Stimulated activated CD8-positive, alpha-beta memory T cell treated with anti-CD3 and anti-CD28 coated beads, Interleukin-7, amount 100 ng/mL, for 48 hours (primary cell): Measurements from ENCODE around the gene AUP1.
A peak's percentile ranks its signal among the peaks of the same experiment; 100 is the strongest.

Experiments used
- DNase-seq, 2 donors: peaks; one replicate each; pipeline ENCODE4 v3.0.0-alpha.2; 2020; ENCODE audit warnings: low read depth in 1 of 2; ENCODE audit errors: extremely low read depth in 1 of 2

Gene AUP1

DNA sequence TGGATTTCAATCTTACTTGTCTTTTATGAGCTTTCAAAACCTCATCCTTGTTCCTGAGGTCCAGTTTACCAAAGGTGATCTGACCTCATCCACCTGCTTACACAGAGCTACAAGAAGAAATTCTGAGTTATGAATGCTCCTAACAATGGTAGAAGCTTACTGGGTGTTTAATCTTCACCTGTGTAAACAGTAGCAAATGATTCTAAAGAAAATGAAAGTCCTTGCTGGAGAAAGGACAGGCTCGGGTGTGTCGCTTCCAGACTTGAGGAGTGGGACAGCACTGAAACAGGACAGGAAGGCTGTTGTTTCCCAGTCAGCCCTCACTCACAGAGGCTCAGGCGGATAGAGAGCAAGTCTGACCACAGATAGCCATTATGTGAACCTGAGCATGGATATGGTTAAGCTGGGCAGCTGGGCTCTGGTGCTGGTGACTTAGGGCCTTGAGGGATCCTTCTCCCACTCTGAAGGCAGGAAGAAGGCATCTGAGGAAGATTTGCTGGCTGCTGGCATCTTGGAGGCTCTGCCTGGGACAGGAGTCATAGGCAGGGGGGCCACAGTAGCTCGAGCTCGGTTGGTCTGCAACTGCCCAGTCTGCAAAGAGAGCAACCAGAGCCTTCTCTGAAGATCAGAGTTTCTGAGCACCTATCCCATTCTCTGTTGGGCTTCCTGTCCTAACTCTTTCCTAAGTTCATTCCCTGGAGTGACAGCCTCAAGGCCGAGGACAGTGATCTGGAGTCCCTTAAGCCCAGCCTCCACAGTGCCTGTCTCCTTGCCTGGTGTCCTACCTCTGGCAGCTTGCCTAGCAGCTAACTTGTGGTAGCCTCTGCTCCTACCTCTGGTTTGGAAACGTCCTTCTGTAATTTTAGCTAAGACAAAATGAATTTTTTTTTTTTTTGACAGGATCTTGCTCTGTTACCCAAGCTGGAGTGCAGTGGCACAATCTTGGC, 29.1 kb upstream of the AUP1 start:
- DNase-seq: no peak

DNA sequence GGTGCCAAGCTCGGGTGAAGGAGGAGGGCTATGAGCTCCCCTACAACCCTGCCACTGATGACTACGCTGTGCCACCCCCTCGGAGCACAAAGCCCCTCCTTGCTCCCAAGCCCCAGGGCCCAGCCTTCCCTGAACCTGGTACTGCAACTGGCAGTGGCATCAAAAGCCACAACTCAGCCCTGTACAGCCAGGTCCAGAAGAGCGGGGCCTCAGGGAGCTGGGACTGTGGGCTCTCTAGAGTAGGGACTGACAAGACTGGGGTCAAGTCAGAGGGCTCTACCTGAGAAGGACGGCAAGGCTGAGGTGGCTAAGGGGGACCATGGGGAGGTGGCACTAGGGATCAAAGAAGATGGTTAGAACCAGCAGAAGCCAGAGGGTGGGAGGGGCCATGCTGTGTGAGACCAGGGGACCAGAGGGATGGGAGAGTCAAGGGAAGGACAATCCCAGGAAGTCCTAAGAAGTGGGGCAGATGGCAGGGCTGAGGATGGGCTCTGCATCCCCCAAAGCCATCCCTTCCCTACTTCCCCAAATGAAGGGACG, 27.4 kb upstream of the AUP1 start:
- DNase-seq: no peak

DNA sequence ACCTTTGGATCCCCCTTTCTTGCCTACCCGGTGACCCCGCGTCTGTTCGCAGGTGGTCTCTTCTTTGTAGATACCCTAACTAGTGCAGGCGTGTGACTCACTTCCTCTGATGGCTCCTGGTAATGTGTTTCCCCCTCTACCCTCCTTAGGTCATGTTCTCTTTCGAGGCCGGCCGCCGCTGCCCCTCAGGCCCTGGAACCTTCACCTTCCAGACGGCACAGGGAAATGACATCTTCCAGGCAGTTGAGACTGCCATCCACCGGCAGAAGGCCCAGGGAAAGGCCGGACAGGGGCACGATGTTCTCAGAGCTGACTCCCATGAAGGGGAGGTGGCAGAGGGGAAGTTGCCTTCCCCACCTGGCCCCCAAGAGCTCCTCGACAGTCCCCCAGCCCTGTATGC, 26.7 kb upstream of the AUP1 start:
- no peak for DNase-seq

DNA sequence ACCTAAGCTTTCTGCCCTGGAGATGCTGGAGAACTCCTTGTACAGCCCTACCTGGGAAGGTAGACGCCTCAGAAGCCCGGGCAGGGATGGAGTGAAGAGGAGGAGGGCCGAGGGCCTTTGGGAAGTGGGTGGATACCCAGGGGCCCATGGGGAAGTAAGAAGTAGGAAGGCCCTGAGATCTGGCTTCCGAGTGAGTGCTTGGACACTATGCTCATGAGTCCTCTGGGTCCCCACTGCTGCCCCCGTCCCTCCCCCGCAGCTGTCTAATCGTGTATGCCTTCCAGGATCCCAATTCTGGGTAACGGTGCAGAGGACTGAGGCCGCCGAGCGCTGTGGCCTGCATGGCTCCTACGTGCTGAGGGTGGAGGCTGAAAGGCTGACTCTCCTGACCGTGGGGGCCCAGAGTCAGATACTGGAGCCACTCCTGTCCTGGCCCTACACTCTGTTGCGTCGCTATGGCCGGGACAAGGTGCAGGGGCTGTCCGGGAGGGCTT, 26.2 kb upstream of the AUP1 start:
- DNase-seq: no peak

DNA sequence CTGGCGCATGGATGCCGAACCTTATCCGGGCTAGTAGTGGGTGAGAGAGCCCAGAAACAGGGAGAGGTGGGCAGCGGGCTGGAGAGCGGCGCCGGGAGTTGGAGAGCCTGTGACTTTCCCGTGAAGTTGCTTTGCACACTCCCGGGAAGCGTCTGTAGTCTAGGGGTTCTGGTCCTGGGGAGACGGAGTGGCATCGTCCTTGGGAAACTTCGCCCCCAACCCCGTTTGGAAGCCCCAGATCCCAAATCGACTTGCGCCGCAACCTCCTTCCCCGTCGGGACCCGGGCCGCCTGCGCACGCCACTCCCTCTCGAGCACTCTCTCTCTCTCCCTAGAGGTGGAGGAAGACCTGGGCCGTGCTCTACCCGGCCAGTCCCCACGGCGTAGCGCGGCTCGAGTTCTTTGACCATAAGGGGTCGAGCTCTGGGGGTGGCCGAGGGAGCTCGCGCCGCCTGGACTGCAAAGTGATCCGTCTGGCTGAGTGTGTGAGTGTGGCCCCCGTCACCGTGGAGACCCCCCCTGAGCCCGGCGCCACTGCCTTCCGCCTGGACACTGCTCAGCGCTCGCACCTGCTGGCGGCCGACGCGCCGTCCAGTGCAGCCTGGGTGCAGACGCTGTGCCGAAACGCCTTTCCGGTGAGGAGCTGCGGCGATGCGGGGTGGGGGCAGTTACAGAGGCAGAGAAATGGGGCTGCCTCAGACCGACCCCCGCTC, 25.5 kb upstream of the AUP1 start:
- DNase-seq: no peak

DNA sequence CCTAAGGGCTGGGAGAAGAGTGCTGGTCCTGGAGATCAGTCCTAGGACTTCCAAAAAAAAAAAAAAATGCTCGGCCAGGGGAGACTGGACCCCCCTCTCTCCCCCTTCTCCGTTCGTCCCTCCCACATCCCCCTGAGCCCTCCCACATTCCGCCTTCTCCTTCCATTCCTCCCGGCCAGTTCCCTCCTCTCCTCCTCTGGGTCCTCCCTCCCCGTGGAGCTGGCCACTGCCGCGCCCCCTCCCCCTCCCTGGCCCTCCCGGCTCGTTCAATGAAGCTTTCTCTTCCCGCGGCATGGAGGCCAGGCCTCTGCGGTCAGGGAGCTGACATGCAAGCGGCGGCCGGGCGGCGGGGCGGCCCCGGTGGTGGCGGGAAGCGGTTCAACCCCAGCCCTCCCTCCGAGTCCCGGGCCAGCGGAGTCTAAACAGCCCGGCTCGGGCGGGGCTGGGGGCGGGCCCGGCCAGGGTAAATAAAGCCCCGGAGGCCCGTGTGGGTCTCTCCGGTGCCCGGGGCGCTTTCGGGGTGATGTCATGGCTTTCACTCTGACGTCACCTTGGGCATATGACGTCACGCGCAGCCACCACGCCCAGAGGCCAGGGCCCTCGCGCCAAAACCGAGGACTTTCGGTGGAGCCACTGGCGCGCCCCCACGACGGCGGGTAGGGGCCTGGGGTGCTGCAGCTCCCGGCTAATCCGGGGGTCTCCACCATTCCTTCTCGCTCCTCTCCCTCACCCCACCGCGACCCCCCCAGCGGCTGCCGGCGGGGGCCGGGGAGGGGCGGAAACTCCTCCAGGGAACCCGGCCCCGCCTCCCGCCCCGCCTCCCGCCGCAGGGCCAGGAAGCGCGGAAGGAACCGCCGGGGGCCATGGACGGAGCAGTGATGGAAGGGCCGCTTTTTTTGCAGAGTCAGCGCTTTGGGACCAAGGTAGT, 24.6 kb upstream of the AUP1 start, which contains the start of the genes DOK1 and LOXL3:
TSS of gene DOK1 (plus strand) at position 829 of the 928 bp plus-strand sequence. CDS start at position 864, 35 bp downstream.
TSS of gene LOXL3 (minus strand) at position 51 of the 928 bp plus-strand sequence. CDS start 1,308 bp downstream, outside the sequence.
- peak; percentile 60 to 77 for DNase-seq

DNA sequence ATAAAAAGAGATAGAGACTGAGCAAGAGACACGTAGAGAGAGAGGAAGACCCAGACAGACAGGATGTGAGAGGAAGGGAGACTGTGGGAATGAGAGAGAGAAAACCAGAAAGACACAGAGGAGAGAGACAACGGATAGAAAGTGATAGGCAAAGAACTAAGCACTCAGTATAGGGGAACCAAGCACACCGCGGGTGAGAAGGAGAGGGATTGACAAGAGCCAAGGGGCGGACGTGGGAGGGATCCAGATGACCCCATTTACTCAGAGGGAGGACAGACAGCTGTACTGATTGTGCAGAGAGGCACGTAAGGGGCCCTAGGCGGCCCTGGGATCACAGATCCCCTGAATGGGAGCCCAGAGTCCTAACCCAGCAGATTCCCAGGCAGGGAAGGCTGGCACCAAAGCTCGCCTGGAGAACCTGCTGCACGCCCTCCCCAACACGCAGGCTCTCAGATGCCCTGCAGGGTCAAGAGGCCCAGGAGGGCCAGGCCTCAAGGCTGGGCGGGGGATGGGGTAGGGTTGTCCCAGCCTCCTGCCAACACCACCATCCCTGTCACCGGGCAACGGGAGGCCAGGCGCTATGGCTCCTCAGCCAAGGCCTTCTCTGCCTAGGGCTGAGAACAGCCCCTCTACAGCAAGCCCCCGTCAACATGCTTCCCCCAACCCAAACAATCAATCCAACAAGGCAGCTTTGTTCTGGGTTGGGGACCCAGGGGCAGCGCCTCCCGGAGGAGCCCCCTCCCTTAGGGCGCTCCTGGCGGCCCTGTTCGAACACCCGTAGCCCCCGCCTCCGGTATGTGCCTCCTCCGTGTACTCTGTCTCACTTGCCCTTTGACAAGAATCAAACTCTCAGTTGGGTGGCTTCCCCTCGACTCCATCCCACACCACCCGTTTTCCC, 23.7 kb upstream of the AUP1 start:
- no peak for DNase-seq

DNA sequence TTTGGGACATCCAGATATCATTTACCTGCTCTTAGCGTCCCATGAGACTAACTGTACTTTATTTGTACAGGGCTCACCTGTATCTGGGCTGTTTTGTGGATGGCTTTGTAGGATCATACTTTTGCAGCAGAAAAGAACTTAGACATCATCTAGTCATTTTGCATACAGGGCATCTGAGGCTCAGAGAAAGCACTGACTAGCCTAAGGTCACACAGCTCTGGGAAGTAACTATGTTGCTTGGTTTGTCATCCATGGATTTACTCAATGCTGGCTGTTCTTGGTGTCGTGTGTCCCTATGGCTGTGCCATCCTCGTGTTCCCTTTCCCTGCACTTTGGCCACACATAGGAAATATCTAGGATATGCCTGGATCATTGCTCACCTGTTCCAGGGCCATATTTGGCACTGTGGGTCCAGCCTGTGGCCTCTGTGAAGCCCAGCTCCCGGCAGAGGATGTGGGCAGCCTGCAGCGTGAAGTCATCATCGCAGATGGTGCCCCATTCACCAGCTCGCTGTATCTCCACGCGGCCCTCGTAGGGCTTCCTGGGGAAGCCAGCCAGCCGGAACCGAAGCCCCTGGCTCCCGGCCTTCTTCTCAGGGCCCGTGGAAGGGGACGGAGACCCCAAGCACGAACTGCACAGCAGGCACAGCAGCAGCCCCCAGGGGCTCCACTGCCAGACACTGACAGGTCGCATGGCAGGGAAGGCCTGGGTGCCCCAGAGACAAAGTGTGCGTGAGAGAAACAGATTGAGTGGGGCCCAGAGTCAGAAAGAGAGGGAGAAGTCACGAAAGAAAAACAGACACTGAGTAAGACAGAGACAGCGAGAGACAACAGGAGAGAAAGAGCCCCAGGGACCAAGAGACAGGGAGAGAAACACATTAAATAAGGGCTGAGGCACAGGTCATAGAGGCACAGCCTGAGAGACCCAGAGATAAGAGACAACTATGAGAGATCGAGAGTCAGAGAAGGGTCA, 22.7 kb upstream of the AUP1 start:
- no peak for DNase-seq

DNA sequence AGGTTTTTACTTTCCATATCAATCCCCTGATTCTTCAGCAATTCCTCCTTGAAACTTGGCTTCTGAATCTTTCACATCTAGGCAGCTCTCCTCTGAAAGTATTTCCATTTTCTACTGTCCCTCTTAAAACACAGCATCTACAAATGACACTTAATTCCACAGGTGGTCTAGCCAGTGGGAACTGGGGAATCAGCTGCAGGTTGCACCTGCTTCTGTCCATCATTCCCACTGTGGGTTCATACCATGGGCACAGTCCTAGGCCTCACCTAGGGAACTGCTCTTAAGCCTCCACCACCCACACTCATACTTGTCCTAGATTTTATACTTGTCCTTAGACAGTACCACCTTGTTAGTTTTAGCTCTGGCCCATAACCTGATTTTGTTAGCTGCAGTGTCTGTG, 22.0 kb upstream of the AUP1 start:
- DNase-seq: no peak

DNA sequence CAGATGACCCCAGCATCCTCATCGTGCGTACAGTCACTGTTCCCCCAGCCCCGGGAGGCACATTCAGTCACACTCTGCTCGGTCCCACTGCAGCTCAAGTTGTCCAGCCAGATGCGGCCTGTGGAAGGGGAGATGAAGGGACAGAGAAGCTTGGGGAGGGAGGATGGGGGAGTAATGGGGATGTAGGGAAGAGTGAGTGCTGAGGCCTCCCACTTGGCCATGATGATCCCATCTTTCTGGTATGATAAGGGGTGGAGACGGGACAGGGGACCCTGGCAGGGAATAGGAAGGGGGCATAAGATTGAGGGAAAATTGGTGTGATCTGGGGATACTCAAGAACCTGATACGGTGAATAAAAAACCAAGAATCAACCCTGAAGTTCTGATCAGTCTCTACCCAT, 20.7 kb upstream of the AUP1 start:
- no peak for DNase-seq

DNA sequence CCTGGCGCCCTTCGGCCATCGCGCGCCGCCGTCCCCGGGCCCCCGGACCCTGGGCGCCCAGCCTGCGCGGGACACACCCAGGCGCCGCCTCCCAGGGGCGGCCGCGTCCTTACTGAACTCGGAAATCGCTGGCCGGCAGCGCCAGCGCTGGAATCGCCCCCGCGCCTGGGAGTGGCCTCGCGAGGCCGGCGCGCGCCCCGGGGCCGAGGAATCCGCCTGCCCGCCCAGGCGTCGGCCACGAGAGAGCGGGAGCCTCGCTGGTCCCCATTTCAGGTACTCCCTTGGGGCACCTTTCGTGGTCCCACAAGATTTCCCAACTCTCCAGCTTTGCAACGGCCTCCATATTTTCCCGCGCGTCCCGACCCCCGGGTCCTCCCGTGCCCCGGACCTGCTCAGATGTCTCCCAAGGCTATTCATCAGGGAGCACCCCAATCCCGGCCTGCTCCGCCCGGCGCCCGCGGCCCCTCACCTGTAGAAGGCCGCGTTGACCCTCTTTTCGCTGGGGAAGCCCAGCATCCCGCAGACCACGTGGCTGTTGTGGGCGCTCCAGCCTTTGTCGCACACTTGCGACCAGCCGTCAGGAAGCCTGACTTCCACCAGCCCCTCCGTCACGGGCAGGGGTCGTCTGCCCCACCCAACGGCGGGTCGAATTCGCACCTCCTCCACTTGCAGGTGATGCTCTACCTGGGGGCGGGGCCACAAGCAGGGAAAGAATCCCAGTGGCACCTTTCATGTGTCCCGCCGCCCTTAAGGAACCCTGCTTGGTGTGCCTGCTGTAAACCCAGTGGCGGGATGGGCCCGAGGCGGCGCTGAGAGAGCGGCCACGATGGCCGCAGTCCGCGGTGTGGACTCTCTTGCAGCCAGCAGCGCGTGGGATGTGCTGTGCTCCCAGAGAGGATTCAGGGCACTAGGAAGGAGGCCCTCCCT, 19.7 kb upstream of the AUP1 start:
- no peak for DNase-seq

DNA sequence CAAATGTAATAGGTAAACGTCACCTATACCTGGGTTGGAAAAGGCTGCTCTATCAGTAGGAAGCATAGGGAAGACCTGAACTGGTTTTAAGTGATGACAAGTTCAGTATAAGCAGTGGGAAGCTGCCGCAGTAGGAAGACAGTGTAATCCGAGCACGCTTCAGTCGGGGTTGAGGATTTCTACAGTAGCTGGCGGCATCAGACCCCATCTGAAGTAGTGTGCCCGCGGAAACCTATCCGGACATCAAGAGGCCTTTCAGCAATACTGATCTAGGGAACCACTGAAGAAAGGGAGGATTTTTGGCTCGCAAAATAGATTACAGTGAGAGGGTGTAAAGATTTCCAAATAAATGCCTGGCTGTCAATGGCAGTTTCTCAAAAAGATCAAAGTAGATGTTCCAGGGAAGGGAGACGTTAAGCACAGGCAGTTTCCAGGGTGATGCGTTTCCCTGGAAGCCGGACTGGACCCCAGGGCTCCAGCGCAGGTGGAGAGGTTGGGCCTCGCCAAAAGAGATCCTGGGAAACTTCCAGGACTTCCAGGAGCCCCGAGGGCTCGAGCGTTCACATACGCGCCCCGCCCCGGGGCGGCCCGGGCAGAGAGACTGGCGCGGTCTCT, 18.9 kb upstream of the AUP1 start:
- DNase-seq: no peak

DNA sequence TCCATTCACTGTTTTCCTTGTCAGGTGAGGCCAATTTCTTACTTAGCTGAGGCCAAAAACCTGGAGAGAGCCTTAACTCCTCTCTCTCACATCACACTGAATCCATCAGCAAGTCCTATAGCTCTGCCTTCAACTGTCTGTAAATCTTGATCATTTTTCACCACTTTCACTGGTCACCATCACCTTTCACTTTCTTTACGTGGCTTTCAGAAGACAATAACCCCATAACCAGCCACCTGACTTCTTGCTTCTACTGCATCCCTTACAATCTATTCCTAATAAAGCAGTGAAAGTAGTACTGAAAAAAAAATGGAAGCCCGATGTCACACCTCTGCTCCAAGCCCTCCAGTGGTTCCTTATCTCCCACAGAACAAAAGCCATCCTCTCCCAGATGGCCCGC, 16.5 kb upstream of the AUP1 start:
- DNase-seq: no peak

DNA sequence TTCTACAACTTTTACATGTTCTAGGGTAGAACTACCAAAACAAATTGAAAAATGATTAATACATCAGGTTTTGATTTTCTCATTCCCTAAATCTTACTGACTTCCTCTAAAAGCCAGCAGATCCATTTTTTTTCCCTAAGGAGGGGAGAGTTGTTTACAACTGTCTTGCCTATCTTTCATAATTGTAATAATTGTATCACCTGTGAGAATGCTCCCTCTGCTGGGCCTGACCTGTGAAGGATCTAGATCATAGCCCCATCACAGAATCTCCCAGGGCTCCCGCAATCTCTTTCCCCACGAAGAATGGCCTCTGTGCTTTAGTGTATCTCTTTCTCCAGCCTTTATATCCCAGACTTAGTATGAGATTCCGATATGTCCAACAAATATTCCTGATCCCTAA, 15.1 kb upstream of the AUP1 start:
- DNase-seq: no peak

DNA sequence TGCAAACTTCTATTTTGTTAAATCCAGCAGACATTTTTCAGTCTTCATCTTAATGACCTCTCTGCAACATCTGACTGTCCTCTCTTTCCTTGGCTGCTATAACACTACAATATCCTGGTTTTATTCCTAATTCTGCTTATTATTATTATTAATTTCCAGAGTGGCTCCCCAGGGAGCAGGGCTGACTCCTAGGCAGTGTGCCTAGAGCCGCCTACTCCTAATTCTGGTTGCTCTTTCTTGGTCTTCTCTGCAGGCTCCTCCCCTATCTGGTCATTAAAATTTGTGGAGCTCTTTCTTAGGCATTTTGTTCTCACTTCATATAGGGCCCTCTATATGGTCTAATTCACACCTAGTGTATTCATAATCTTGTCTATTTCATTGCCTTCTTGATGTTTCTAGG, 13.5 kb upstream of the AUP1 start:
- DNase-seq: no peak

DNA sequence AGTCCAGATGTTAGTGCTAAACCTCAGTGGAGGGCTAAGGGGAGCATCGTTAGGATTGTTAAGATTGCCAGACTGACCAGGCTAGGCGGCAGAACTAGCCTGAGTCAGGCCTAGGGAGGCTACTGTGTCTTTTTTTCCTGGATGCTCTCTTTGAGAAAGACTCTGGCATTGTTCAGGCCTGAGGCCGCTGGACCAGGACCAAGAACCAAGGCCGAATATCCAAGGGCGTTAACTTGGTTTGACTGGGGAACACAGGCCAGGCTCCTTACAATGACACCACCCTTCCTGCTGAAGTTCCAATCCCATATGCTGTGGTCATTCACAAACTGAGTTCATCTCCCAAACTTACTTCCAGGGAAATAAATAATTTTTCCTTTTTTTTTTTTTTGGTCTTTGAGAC, 10.8 kb upstream of the AUP1 start:
- no peak for DNase-seq

DNA sequence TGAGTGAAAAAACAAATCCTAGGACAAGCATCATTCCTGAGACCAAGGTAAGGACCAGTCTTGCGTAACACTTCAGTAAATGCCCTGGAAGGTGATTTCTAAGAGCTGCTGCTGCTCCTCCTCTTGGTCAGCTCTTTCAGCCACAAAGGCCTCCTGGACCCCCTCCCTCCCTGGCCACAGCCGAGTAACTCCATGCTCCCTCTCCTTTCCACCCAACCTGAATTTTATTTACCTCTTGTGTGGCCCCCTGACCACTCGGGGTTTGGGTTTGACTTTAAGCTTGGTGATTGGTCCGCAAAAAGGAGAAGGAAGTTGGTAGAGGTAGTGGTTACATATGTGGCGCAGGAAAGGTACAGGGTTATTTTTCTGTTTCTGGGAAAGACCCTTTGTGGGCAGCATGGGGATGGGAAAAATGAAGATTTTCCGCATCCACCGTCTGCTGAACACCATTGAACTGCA, 9.4 kb upstream of the AUP1 start:
- no peak for DNase-seq
